ENCODE results near the gene IFNGR2. TPM values are rescaled to one million over a fixed set of nuclear protein-coding genes. Genes with fewer than 3 reads are reported as not detected.

The IFNGR2 gene
- total and polyA plus RNA-seq, 2 experiments from 2014 or later = 21.9 to 29.4 TPM

- H3K27me3 ChIP-seq (ENCODE audit: insufficient read depth) = no peaks in the 10 kb centered on the region
- H3K4me3 ChIP-seq = no peak overlapping the region
- H3K4me1 ChIP-seq (ENCODE audit: insufficient read depth) = no peaks in the 10 kb centered on the region
- Mint-ChIP-seq H3K9me3 (peaks cover 20% of the 10 kb centered on the region), H3K4me1 (no peaks in the 10 kb centered on the region), H3K36me3 (ENCODE audit: low read depth) (peaks cover 7% of the 10 kb centered on the region; the same call in 1 of the 3 replicates), H3K4me3 (no peak overlapping the region), H3K27ac (no peak overlapping the region), H3K27me3 (ENCODE audit: insufficient read depth, low read depth, poor library complexity) (peaks cover 5% of the 10 kb centered on the region)
- 0 out of 2 replicates have a peak, but pooled peaks cover 3% of the 10 kb centered on the region for H3F3A ChIP-seq (replicated peaks; ENCODE audit: low read depth)
- H3K36me3 ChIP-seq (ENCODE audit: insufficient read depth) = no peaks in the 10 kb centered on the region; the same call in 1 of the 2 replicates
- no peaks in the 10 kb centered on the region for H4K20me1 ChIP-seq (replicated peaks; ENCODE audit: insufficient read depth)
- ATAC-seq (peak; percentile 82), DNase-seq (ENCODE audit: low spot score) (peak; percentile 68)
- no peak overlapping the region for H3K27ac ChIP-seq (ENCODE audit: low read depth)
- TF ChIP-seq REST (IDR thresholded peaks at IDR 0.05; ENCODE audit: unreplicated experiment) = no peak
- peak; percentile 65 to 84 for TF ChIP-seq CTCF (conservative IDR thresholded peaks at IDR 0.05; ENCODE audit: low read depth in 2 of 2)
- H3K79me2 ChIP-seq (replicated peaks; ENCODE audit: insufficient read depth) = no peaks in the 10 kb centered on the region
- H3K9me2 ChIP-seq (ENCODE audit: insufficient read depth) = no peaks in the 10 kb centered on the region
- H2AFZ ChIP-seq = peak overlapping the region; percentile 3; the same call in 1 of the 2 replicates
- H3K4me2 ChIP-seq = no peak overlapping the region
These were observed 28.6 kb upstream of the IFNGR2 start for GRCh38 chr21:33374450-33375096.

GRCh38 chr21:33375101-33375644, 28.0 kb upstream of the IFNGR2 start:
- Histone ChIP-seq H3K4me1 (ENCODE audit: insufficient read depth) (no peaks in the 10 kb centered on the region), H3K27me3 (ENCODE audit: insufficient read depth) (no peaks in the 10 kb centered on the region), H4K20me1 (replicated peaks; ENCODE audit: insufficient read depth) (no peaks in the 10 kb centered on the region), H3K4me2 (no peak overlapping the region), H3K4me3 (no peak overlapping the region), H3F3A (replicated peaks; ENCODE audit: low read depth) (0 out of 2 replicates have a peak, but pooled peaks cover 3% of the 10 kb centered on the region), H3K9me2 (ENCODE audit: insufficient read depth) (no peaks in the 10 kb centered on the region), H2AFZ (peak overlapping the region; percentile 3; the same call in 1 of the 2 replicates), H3K79me2 (replicated peaks; ENCODE audit: insufficient read depth) (no peaks in the 10 kb centered on the region), H3K27ac (ENCODE audit: low read depth) (no peak overlapping the region), H3K36me3 (ENCODE audit: insufficient read depth) (no peaks in the 10 kb centered on the region)
- Mint-ChIP-seq H3K9me3 (peaks cover 15% of the 10 kb centered on the region; the same call in 2 of the 3 replicates), H3K36me3 (ENCODE audit: low read depth) (peaks cover 4% of the 10 kb centered on the region; the same call in 1 of the 3 replicates), H3K4me3 (no peak overlapping the region), H3K27ac (no peak overlapping the region), H3K27me3 (ENCODE audit: insufficient read depth, low read depth, poor library complexity) (peaks cover 3% of the 10 kb centered on the region), H3K4me1 (no peaks in the 10 kb centered on the region)
- no peak for DNase-seq (ENCODE audit: low spot score)
- no peak for ATAC-seq
- TF ChIP-seq NANOG (IDR thresholded peaks at IDR 0.05; ENCODE audit: borderline replicate concordance) (no peak), ZNF331 (CRISPR knock-in tag; IDR thresholded peaks at IDR 0.05; ENCODE audit: low read depth) (no peak), EZH2 (IDR thresholded peaks at IDR 0.05; ENCODE audit: low read depth, unreplicated experiment) (no peak), ZNF114 (CRISPR knock-in tag; IDR thresholded peaks at IDR 0.05) (no peak), REST (IDR thresholded peaks at IDR 0.05; ENCODE audit: unreplicated experiment) (no peak), POLR2AphosphoS5 (IDR thresholded peaks at IDR 0.05; ENCODE audit: low read depth) (no peak)
